ENCODE results near the gene AVEN.
A peak's percentile ranks its signal among the peaks of the same experiment; 100 is the strongest.
"Not testable (repeated sequence)": the region's sequence is repeated elsewhere in the genome, so short reads cannot be mapped to it uniquely, and the experiment has no call there.

AVEN gene

DNA sequence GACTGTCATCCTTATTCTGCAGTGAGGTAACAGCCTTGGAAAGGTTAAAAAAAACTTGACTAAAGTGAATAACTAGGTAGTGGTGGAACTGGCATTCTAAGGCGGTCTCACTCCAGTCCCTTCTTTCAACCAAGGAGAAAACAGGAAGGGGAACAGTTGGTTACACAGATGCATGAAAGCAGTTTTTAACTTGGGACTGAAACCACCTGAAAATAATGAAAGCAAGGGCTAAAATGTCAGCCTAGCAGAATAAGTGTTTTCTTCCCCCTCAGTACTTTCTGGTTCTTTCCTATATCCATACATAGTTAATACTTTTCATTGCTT lies 748 bp upstream of the AVEN start:
- no peak for DNase-seq (ENCODE audit: low spot score)

DNA sequence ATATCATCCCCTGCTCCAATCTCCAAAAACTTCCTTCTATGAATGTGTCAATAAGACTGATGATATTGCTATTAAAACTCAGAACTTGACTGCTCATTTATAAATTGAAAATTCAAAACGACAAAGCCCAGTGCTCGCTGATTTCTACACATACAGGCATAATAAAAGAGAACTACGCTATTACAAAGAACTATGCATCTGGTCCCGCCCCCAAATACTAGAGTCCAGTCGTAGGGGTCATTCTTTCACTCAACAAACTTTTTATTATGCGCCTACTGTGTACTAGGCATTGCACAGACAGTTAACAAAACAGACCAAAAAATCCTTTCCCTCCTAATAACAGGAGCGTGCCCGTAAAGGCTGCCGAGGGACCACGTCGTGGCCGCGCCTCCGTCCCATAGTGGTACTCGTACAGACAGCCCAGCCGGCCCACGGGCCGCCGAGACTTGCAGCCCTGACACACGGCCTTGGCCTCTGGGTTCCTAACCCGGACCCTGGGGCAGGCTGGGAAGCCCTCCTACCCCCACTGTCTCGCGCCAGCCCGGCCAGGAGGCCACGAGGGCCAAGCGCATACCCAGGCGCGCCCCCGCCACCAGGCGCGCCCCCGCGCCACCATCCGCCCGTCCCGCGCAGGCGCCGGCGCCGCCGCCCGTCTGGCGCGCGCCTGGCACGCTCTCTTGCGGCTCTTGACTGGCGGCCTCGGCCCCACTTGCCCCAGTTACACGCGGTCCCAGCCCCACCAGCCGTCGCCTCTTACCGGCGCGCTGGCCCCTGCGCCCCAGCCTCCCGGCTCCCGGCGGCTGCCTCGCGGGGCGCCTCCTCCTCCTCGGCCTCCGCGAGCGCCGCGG lies 757 bp downstream of the AVEN start:
- peak; percentile 81 for DNase-seq (ENCODE audit: low spot score)

DNA sequence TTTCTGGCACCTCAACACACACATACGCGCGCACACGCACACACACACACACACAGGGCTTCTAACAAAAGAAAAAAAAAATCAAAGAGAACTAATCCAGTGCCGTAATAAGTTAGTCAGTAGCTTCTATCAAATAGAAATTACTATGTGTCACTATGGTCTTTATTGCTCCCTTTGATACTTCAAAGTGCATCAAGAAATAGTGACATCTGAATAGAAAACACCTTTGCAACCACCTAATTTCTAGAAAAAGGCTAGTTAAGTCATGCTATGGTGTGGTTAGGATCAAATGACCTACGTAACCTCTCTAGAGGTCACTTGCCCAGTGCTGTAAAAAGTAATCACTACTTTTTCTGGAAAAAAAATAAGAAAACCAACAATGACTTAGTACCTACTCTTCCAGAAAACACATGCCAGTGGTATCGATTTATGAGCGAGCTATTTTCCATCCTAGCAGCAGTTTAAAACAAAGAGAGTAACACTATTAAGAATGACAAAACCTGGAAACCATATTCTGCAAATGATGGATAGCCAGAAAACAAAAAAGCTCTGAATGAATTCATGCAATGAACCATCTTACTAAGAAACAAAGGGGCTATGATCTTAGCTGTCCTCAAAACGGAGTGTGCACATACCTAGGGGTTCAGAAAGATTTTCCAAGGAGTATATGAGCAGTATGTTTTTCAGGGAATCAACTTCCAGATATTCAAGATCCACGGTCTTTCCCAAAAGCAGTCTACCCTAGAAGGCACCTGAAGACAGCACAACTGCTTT lies 6.8 kb downstream of the AVEN start:
- no peak for DNase-seq (ENCODE audit: low spot score)

GRCh38 chr15:34027606-34028005 lies 11.4 kb downstream of the AVEN start:
- DNase-seq (ENCODE audit: low spot score), result no peak

- no peak for DNase-seq (ENCODE audit: low spot score)
Observed at GRCh38 chr15:34025252-34025651, 13.8 kb downstream of the AVEN start.

DNA sequence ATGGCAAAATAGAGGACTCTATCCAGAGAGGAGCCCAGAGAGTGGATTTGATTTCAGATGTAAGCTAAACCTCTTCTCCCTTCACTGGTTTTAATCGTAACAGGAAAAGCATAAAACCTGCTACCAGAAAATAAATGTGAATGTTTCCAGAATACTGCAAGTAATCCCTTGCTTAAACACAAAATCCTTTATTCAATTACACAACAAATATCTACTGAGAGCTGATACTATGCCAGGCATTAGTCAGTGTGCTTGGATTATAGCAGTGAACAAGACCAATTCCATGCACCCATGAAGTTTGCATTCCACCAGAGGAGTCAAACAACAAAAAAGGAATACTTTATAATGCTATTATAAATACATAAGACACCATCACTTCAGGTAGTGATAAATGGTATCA lies 15.1 kb downstream of the AVEN start:
- DNase-seq (ENCODE audit: low spot score), result no peak

DNA sequence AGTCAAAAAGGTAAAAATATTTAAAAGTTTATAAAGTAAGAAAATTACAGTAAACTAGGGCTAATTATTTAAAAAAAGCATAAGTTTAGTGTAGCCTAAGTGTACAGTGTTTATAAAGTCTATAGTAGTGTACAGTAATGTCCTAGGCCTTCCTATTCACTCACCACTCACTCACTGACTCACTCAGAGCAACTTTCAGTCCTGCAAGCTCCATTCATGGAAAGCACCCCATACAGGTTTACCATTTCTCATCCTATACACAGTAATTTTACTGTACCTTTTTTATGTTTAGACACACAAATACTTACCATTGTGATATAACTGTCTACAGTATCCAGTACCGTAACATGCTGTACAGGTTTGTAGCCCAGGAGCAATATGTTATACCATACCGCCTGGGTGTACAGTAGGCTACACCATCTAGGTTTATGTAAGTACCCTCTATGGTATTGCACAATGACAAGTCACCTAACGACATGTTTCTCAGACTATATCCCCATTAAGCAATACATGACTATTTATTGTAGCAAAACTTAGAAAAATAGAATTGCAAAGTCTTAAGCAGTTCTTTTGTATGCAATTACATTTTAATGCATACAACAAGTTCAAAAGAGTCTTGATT lies 19.5 kb downstream of the AVEN start:
- DNase-seq (ENCODE audit: low spot score), result no peak

DNA sequence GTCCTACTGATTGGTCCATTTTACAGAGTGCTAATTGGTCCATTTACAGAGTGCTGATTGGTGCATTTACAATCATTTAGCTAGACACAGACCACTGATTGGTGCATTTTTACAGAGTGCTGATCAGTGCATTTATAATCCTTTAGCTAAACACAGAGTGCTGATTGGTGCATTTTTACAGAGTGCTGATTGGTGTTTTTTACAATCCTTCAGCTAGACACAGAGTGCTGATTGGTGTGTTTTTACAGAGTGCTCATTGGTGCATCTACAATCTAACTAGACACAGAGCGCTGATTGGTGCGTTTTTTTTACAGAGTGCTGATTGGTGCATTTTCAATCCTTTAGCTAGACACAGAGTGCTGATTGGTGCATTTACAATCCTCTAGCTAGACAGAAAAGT lies 20.3 kb downstream of the AVEN start:
- not testable (repeated sequence) for DNase-seq (ENCODE audit: low spot score)

- DNase-seq (ENCODE audit: low spot score), result no peak
Observed at GRCh38 chr15:34018021-34018645, 20.9 kb downstream of the AVEN start.

DNA sequence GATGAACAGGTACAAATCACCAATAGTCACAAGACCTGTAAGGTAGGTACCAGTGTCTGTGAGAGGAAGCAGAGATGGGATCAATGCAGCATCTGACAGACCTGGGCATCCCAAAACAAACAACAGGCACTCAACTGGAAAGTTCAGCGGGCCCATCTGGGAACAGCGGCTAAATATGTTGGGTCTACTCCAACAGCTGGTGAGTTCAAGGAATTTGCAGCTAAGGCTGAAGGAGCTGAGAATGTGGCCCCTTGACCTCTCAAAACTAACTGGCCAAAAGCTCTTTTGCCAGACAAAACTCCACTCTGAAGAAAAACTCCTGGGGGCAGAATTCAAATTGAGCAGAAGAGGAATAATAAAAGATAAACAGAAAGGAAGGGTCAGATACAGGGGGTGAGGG lies 24.4 kb downstream of the AVEN start:
- DNase-seq (ENCODE audit: low spot score), result no peak

- DNase-seq (ENCODE audit: low spot score), result no peak
Observed at GRCh38 chr15:34013746-34014145, 25.3 kb downstream of the AVEN start.

GRCh38 chr15:34012461-34013028 lies 26.5 kb downstream of the AVEN start:
- no peak for DNase-seq (ENCODE audit: low spot score)

DNA sequence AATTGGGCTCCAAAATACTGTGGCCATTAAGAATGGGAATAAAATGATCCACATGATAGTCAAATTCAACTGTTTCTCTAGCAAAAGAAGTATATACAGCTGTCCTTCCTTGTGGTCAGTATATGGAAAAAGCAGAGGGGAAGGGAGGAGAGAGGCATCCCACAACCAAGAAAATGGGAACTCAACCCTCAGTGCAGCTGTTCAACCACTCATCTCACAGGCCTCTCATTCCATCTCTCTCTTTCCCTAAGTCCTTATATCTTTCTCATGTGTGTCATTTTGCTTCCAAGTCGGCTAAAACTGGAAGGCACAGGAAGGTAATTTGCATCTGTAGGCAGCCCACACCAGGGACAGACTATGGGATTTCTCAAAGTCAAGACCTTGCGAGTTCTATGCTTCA lies 27.5 kb downstream of the AVEN start:
- DNase-seq (ENCODE audit: low spot score), result no peak

DNA sequence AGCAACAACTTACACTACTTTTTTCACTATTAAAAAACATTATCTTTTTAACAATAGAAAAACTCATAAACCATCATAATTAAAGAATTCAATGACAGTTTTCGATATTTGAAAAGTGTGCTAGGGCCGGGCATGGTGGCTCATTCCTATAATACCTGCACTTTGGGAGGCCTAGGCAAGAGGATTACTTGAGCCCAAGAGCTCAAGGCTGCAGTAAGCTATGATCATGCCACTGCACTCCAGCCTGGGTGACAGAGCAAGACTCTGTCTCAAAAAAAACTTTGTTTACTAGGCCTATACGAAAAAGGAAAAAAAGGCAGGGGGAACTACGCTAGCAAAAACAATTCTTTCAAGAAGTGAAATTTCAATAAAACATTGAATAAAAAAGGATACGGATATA lies 28.1 kb downstream of the AVEN start:
- no peak for DNase-seq (ENCODE audit: low spot score)

GRCh38 chr15:34009656-34010055 lies 29.3 kb downstream of the AVEN start:
- no peak for DNase-seq (ENCODE audit: low spot score)

GRCh38 chr15:34006381-34006780 lies 32.6 kb downstream of the AVEN start:
- no peak for DNase-seq (ENCODE audit: low spot score)

- no peak for DNase-seq (ENCODE audit: low spot score)
Observed at GRCh38 chr15:34001536-34001935, 37.5 kb downstream of the AVEN start.

DNA sequence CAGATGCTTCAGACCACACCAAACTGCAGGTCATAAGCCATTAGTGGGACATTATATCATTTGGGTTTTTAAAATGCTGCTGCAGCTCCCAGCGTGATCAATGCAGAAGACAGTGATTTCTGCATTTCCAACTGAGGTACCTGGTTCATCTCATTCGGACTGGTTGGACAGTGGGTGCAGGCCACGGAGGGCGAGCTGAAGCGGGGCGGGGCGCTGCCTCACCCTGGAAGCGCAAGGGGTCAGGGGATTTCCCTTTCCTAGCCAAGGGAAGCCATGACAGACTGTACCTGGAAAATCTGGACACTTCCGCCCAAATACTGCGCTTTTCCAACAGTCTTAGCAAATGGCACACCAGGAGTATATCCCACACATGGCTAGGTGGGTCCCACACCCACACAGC lies 43.3 kb downstream of the AVEN start:
- DNase-seq (ENCODE audit: low spot score), result not testable (repeated sequence)

DNA sequence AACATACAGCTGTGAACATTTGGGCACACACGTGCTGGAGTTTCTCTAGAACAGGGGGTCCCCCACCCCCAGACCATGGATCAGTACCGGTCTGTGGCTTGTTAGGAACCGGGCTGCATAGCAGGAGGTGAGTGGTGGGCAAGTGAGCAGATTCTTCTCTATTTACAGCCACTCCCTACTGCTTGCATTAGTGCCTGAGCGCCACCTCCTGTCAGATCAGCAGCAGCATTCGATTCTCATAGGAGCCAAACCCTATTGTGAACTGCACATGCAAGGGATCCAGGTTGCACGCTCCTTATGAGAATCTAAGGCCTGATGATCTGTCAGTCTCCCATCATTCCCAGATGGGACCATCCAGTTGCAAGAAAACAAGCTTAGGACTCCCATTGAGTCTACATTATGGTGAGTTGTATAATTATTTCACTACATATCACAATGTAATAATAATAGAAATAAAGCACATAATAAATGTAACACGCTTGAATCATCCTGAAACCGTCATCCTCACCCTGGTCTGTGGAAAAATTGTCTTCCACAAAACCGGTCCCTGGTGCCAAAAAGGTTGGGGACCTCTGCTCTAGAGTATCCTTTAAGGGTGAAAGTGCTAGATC lies 44.9 kb downstream of the AVEN start:
- peak; percentile 20 for DNase-seq (ENCODE audit: low spot score)

DNA sequence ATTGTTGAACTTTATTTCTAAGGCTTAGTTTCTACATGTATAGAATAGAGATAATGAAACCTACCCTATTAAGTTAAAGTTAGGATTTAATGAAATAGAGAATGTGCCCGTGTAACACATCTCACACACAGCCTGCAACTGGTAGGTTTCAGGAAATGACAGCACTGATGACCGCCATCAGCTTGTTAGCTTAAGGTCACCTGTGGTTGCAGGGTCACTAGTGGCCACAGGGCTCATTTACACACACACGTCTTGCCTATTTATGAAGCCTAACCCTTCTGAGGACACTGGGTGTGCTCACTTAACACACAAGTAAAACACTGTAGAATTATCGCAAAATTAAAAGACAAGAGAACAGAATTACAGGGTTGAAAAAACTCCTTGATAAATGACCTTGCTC lies 50.6 kb downstream of the AVEN start:
- no peak for DNase-seq (ENCODE audit: low spot score)

- no peak for DNase-seq (ENCODE audit: low spot score)
Observed at GRCh38 chr15:33987444-33987843, 51.6 kb downstream of the AVEN start.

Measured in SK-N-DZ (cell line).